H1 (cell line): Measurements from ENCODE around the gene CYP4F3. TPM values are rescaled to one million over a fixed set of nuclear protein-coding genes. Genes with fewer than 3 reads are reported as not detected.

Experiments
- CTCF ChIA-PET: fragments of 300-600 bp; sonication (Branson Sonifier 250); formaldehyde crosslinking; loops from one replicate; lab custom pipeline; 2021; ENCODE audit not compliant: partially characterized antibody; lab: Charles Lee
- POLR2A ChIA-PET: fragments of 300-600 bp; sonication (Branson Sonifier 250); formaldehyde crosslinking; loops from one replicate; lab custom pipeline; 2021; ENCODE audit warnings: inconsistent platforms; ENCODE audit not compliant: partially characterized antibody; lab: Charles Lee
- DNase-seq, 2 experiments: peaks; one replicate each; pipeline versions ENCODE4 v3.0.0 to v3.0.0-alpha.2; 2010 to 2022; ENCODE audit warnings: low spot score in 2 of 2, low read depth in 1 of 2, mixed read lengths in 1 of 2
- FAIRE-seq: peaks from 2 replicates; lab custom pipeline; 2011; peaks lifted over from hg19 to GRCh38; lab: Jason Lieb, UNC
- H2AFZ ChIP-seq: 2 replicates; pipeline ENCODE4 v1.8.1; 2012; ENCODE audit warnings: low read length, inconsistent platforms
- H2AK5ac ChIP-seq: 2 replicates; pipeline ENCODE4 v1.6.1; 2013; ENCODE audit warnings: low read depth, low read length
- H2BK120ac ChIP-seq: replicated peaks from 2 replicates; pipeline ENCODE3; 2013; ENCODE audit warnings: low read depth, low read length, inconsistent platforms
- H2BK12ac ChIP-seq: 2 replicates; pipeline ENCODE4 v1.6.1; 2013; ENCODE audit warnings: low read depth, low read length
- H2BK15ac ChIP-seq: 2 replicates; pipeline ENCODE4 v1.6.1; 2013; ENCODE audit warnings: low read length
- H2BK20ac ChIP-seq: 2 replicates; pipeline ENCODE4 v1.6.1; 2013; ENCODE audit warnings: low read length
- H2BK5ac ChIP-seq: 2 replicates; pipeline ENCODE4 v1.6.1; 2013; ENCODE audit warnings: low read depth, low read length
- H3K14ac ChIP-seq: 2 replicates; pipeline ENCODE4 v1.6.1; 2013; ENCODE audit warnings: inconsistent platforms; ENCODE audit not compliant: insufficient read length
- H3K18ac ChIP-seq: 2 replicates; pipeline ENCODE4 v1.6.1; 2013; ENCODE audit warnings: low read length; ENCODE audit errors: extremely low read depth
- H3K23ac ChIP-seq: 2 replicates; pipeline ENCODE4 v1.6.1; 2013; ENCODE audit warnings: inconsistent platforms; ENCODE audit not compliant: insufficient read length
- H3K23me2 ChIP-seq: 2 replicates; pipeline ENCODE4 v1.6.1; 2013; ENCODE audit warnings: low read depth, low read length
- H3K27ac ChIP-seq: 2 replicates; pipeline ENCODE4 v1.6.1; 2011; ENCODE audit warnings: low read depth, low read length, inconsistent platforms
- H3K27me3 ChIP-seq, 4 experiments: replicated peaks in 1 of 4; 1 replicate in 1 of 4; 2 replicates in 3 of 4; pipeline versions ENCODE4 v1.6.1 to v1.8.1; 2011 to 2013; ENCODE audit warnings: low read length in 3 of 4, mild to moderate bottlenecking in 3 of 4, inconsistent platforms in 2 of 4, mixed read lengths in 2 of 4, moderate library complexity in 1 of 4; ENCODE audit not compliant: control insufficient read depth in 3 of 4, insufficient read depth in 3 of 4; ENCODE audit errors: extremely low read depth in 1 of 4
- H3K36me3 ChIP-seq, 4 experiments: 2 replicates each; pipeline versions ENCODE4 v1.6.1 to v1.8.1; 2011 to 2013; ENCODE audit warnings: mild to moderate bottlenecking in 4 of 4, low read length in 3 of 4, moderate library complexity in 2 of 4, control low read depth in 1 of 4, inconsistent platforms in 1 of 4; ENCODE audit not compliant: insufficient read depth in 4 of 4, control insufficient read depth in 2 of 4
- H3K4ac ChIP-seq: replicated peaks from 2 replicates; pipeline ENCODE3; 2013; ENCODE audit warnings: low read length, low read depth, mixed read lengths, inconsistent platforms; ENCODE audit not compliant: insufficient read length
- H3K4me1 ChIP-seq, 4 experiments: replicated peaks in 1 of 4; 1 replicate in 1 of 4; 2 replicates in 3 of 4; pipeline versions ENCODE4 v1.6.1 to v1.8.1; 2011 to 2013; ENCODE audit warnings: low read length in 3 of 4, inconsistent platforms in 2 of 4, mixed read lengths in 1 of 4; ENCODE audit not compliant: insufficient read depth in 4 of 4, control insufficient read depth in 3 of 4
- H3K4me2 ChIP-seq, 2 experiments: 2 replicates each; pipeline versions ENCODE4 v1.6.1 to v1.8.1; 2011 to 2013; ENCODE audit warnings: low read depth in 2 of 2, low read length in 2 of 2, control low read depth in 1 of 2, inconsistent platforms in 1 of 2, mild to moderate bottlenecking in 1 of 2; ENCODE audit not compliant: insufficient read depth in 1 of 2
- H3K4me3 ChIP-seq, 4 experiments: fragments of 200-600, 300-600 bp in 1 of 4; sonication (generic), shearing (Covaris generic), sonication (Bioruptor Twin) in 1 of 4; 2 replicates each; pipeline versions ENCODE4 v1.5.1 to v1.8.1; 2011 to 2016; ENCODE audit warnings: low read length in 4 of 4, low read depth in 3 of 4, control low read depth in 2 of 4, inconsistent platforms in 2 of 4, mild to moderate bottlenecking in 2 of 4, mixed read lengths in 1 of 4, moderate library complexity in 1 of 4; ENCODE audit not compliant: insufficient read depth in 2 of 4; ENCODE audit errors: extremely low read depth in 1 of 4
- H3K56ac ChIP-seq: replicated peaks from 2 replicates; pipeline ENCODE3; 2013; ENCODE audit warnings: low read depth, mild to moderate bottlenecking, mixed read lengths, low read length, inconsistent platforms; ENCODE audit not compliant: insufficient read length
- H3K79me1 ChIP-seq: 2 replicates; pipeline ENCODE4 v1.6.1; 2013; ENCODE audit warnings: low read depth, low read length, control low read depth
- H3K79me2 ChIP-seq, 2 experiments: 2 replicates each; pipeline versions ENCODE4 v1.6.1 to v1.8.1; 2012 to 2013; ENCODE audit warnings: low read length in 2 of 2, mild to moderate bottlenecking in 2 of 2, inconsistent platforms in 1 of 2; ENCODE audit not compliant: insufficient read depth in 2 of 2, control insufficient read depth in 1 of 2
- H3K9ac ChIP-seq, 4 experiments: replicated peaks in 1 of 4; 1 replicate in 1 of 4; 2 replicates in 3 of 4; pipeline versions ENCODE4 v1.6.1 to v1.8.1; 2011 to 2013; ENCODE audit warnings: low read depth in 3 of 4, low read length in 3 of 4, control low read depth in 2 of 4, mild to moderate bottlenecking in 2 of 4, moderate library complexity in 2 of 4, inconsistent platforms in 1 of 4; ENCODE audit errors: extremely low read depth in 1 of 4
- H3K9me3 ChIP-seq, 2 experiments: 2 replicates each; pipeline versions ENCODE4 v1.6.1 to v1.8.1; 2012 to 2013; ENCODE audit warnings: mild to moderate bottlenecking in 2 of 2, moderate library complexity in 2 of 2, control low read depth in 1 of 2, inconsistent platforms in 1 of 2, low read depth in 1 of 2, low read length in 1 of 2, mixed read lengths in 1 of 2; ENCODE audit not compliant: insufficient read depth in 2 of 2
- H4K20me1 ChIP-seq, 2 experiments: replicated peaks in 1 of 2; 2 replicates each; pipeline versions ENCODE3 to v1.8.1; 2011 to 2013; ENCODE audit warnings: inconsistent platforms in 2 of 2, low read length in 2 of 2, mild to moderate bottlenecking in 1 of 2; ENCODE audit not compliant: insufficient read depth in 2 of 2, control insufficient read depth in 1 of 2
- H4K5ac ChIP-seq: 2 replicates; pipeline ENCODE4 v1.6.1; 2013; ENCODE audit warnings: low read length, low read depth, mixed read lengths, inconsistent platforms; ENCODE audit not compliant: insufficient read length
- H4K8ac ChIP-seq: 2 replicates; pipeline ENCODE4 v1.8.0; 2013; ENCODE audit warnings: mild to moderate bottlenecking, moderate library complexity, low read length, inconsistent platforms; ENCODE audit not compliant: insufficient read depth; ENCODE audit errors: extremely low read depth
- H4K91ac ChIP-seq: replicated peaks from 2 replicates; pipeline ENCODE3; 2013; ENCODE audit warnings: low read length, mixed read lengths, inconsistent platforms; ENCODE audit not compliant: insufficient read length
- ATF2 ChIP-seq: IDR thresholded peaks from 2 replicates; pipeline ENCODE4 v1.6.1; 2012; ENCODE audit warnings: low read length, inconsistent platforms
- BCL11A ChIP-seq, 2 experiments: IDR thresholded peaks; one replicate each; pipeline ENCODE4 v1.6.1; 2011; ENCODE audit warnings: low read depth in 2 of 2, low read length in 2 of 2, mild to moderate bottlenecking in 2 of 2
- CBX8 ChIP-seq: fragments of 300-800, 300-1000 bp; sonication (generic); IDR thresholded peaks from 2 replicates; pipeline ENCODE4 v1.7.1; 2016; ENCODE audit warnings: low read depth, low read length, borderline replicate concordance
- CEBPB ChIP-seq: IDR thresholded peaks from 2 replicates; pipeline ENCODE4 v1.6.1; 2012; ENCODE audit warnings: low read depth, low read length
- CTCF ChIP-seq, 3 experiments: IDR thresholded peaks; 1 replicate in 2 of 3; 2 replicates in 1 of 3; pipeline versions ENCODE4 v1.5.1 to v1.6.1; 2011; ENCODE audit warnings: low read length in 3 of 3, mild to moderate bottlenecking in 3 of 3, inconsistent platforms in 2 of 3, low read depth in 1 of 3, moderate library complexity in 1 of 3; ENCODE audit not compliant: insufficient read depth in 1 of 3; ENCODE audit errors: control extremely low read depth in 1 of 3
- EGR1 ChIP-seq: IDR thresholded peaks from 2 replicates; pipeline ENCODE4 v1.6.1; 2011; ENCODE audit warnings: low read depth, low read length, borderline replicate concordance
- PHF8 ChIP-seq: fragments of 200-600 bp; sonication (generic); conservative IDR thresholded peaks from 2 replicates; pipeline ENCODE4 v1.7.1; 2012; ENCODE audit warnings: low read depth, mild to moderate bottlenecking, inconsistent platforms, low read length, moderate library complexity
- RAD21 ChIP-seq, 2 experiments: IDR thresholded peaks in 1 of 2; conservative IDR thresholded peaks in 1 of 2; 2 replicates each; pipeline ENCODE4 v1.6.1; 2011; ENCODE audit warnings: low read depth in 2 of 2, low read length in 2 of 2, improper control_type of control experiment in 1 of 2, inconsistent platforms in 1 of 2, mild to moderate bottlenecking in 1 of 2, moderate library complexity in 1 of 2
- SIRT6 ChIP-seq: IDR thresholded peaks from one replicate; pipeline ENCODE4 v1.7.1; 2012; ENCODE audit warnings: low read length, inconsistent platforms
- SUZ12 ChIP-seq: fragments of 200-600 bp; sonication (generic); IDR thresholded peaks from 2 replicates; pipeline ENCODE4 v1.6.1; 2012; ENCODE audit warnings: mild to moderate bottlenecking, inconsistent platforms, low read length, moderate library complexity, mixed read lengths
- WGBS, 2 experiments: shearing (Covaris generic) in 1 of 2; methylation state at CpG; one replicate each; pipeline versions ENCODE4 v1.1.6 to v1.1.7; 2013 to 2015; ENCODE audit warnings: low lambda C conversion rate in 2 of 2, mixed read lengths in 2 of 2, inconsistent platforms in 1 of 2, low coverage in 1 of 2, missing lambda C conversion rate in 1 of 2; ENCODE audit not compliant: insufficient replicate concordance in 2 of 2, insufficient coverage in 1 of 2, insufficient read length in 1 of 2; ENCODE audit errors: extremely low coverage in 1 of 2, missing lambda C conversion rate in 1 of 2; 5-methylcytosine and 5-hydroxymethylcytosine counted together
- polyA plus RNA-seq, 7 experiments: library from polyadenylated mRNA; depleted of rRNA in 3 of 7; stranded (reverse) in 5 of 7; unstranded in 2 of 7; fragments of >200 nt in 5 of 7; fragments of 200-250 nt in 2 of 7; gene quantifications; 1 replicate in 5 of 7; 2 replicates in 1 of 7; 4 replicates in 1 of 7; pipeline versions ENCODE4 v1.2.1 to v1.2.3, GENCODE V29; 2011 to 2013; ENCODE audit warnings: missing spikeins in 2 of 7, mixed read lengths in 2 of 7
- total RNA-seq: library from RNA; stranded (reverse); fragmentation: NEBNext Ultra II Directional; extraction: Animal tissue kit (Norgen Biotek cat#: 25700); gene quantifications from 2 replicates; pipeline ENCODE4 v1.2.1, GENCODE V29; 2021

The CYP4F3 gene
- total and polyA plus RNA-seq, 2 of the 8 experiments (the other 6 are each of a cell fraction or from before 2014, with no cell fraction given): not detected

- no peaks in the 10 kb centered on the region for H4K20me1 ChIP-seq
- H3K27me3 ChIP-seq: no peaks in the 10 kb centered on the region
- no peak overlapping the region for H4K5ac ChIP-seq
- H3K4me3 ChIP-seq: no peak overlapping the region
- H3K27ac ChIP-seq: no peak overlapping the region
- no peak overlapping the region for H2AK5ac ChIP-seq
- no peak overlapping the region for H3K4ac ChIP-seq
- no peak overlapping the region for H3K14ac ChIP-seq
- no peak overlapping the region for H4K91ac ChIP-seq
- H2BK20ac ChIP-seq: no peak overlapping the region
- no peaks in the 10 kb centered on the region; the same call in 1 of the 2 replicates for H3K23me2 ChIP-seq
- H3K36me3 ChIP-seq: no peaks in the 10 kb centered on the region
- H3K4me2 ChIP-seq: no peak overlapping the region
- no peak overlapping the region for H2BK15ac ChIP-seq
- CTCF ChIA-PET: no interaction called here
- no peaks in the 10 kb centered on the region for H3K79me2 ChIP-seq
- no peaks in the 10 kb centered on the region for H3K79me1 ChIP-seq
- no peaks in the 10 kb centered on the region for H3K4me1 ChIP-seq
- POLR2A ChIA-PET: no interaction called here
- no peak overlapping the region for H3K56ac ChIP-seq
- H3K9ac ChIP-seq: no peak overlapping the region
- H3K9me3 ChIP-seq: peaks cover 51 to 80% of the 10 kb centered on the region in 2 experiments
- H2BK5ac ChIP-seq: no peak overlapping the region
- DNase-seq (no peak), FAIRE-seq (no peak)
- no peak overlapping the region for H3K23ac ChIP-seq
- H2BK12ac ChIP-seq: no peak overlapping the region
- H4K8ac ChIP-seq: no peak overlapping the region
- WGBS, 2 experiments: 34% methylated on average over 9 of the region's 9 CpGs; no CpG with 5 or more reads in 1 of the 2 experiments
- no peak overlapping the region for H3K18ac ChIP-seq
- H2BK120ac ChIP-seq: no peak overlapping the region
- no peak overlapping the region for H2AFZ ChIP-seq
- TF ChIP-seq ATF2 (no peak), EGR1 (no peak), CBX8 (no peak), PHF8 (no peak), CEBPB (no peak), RAD21 (IDR thresholded peaks at IDR 0.05 in 1 of 2, conservative IDR thresholded peaks at IDR 0.05 in 1 of 2; ENCODE audit: low read depth in 2 of 2, low read length in 2 of 2) (no peak), SIRT6 (no peak), BCL11A (IDR thresholded peaks at IDR 0.05; ENCODE audit: low read depth in 2 of 2, low read length in 2 of 2) (no peak), SUZ12 (no peak), CTCF (IDR thresholded peaks at IDR 0.05; ENCODE audit: control extremely low read depth in 1 of 3, insufficient read depth in 1 of 3, low read depth in 1 of 3, low read length in 3 of 3) (no peak)
These were observed 32.5 kb downstream of the CYP4F3 start for GRCh38 chr19:15673176-15673654.
